Measurements from ENCODE around the gene PRR36.
"Not testable (repeated sequence)": the region's sequence is repeated elsewhere in the genome, so short reads cannot be mapped to it uniquely, and the experiment has no call there.

Gene PRR36

GRCh38 chr19:7874076-7874896 is at the start of gene PRR36:
TSS of gene PRR36 (minus strand) at chr19:7874390. CDS start at chr19:7873689, 701 bp downstream.
- DNase-seq (ENCODE audit: low spot score): peak; percentile 67

DNA sequence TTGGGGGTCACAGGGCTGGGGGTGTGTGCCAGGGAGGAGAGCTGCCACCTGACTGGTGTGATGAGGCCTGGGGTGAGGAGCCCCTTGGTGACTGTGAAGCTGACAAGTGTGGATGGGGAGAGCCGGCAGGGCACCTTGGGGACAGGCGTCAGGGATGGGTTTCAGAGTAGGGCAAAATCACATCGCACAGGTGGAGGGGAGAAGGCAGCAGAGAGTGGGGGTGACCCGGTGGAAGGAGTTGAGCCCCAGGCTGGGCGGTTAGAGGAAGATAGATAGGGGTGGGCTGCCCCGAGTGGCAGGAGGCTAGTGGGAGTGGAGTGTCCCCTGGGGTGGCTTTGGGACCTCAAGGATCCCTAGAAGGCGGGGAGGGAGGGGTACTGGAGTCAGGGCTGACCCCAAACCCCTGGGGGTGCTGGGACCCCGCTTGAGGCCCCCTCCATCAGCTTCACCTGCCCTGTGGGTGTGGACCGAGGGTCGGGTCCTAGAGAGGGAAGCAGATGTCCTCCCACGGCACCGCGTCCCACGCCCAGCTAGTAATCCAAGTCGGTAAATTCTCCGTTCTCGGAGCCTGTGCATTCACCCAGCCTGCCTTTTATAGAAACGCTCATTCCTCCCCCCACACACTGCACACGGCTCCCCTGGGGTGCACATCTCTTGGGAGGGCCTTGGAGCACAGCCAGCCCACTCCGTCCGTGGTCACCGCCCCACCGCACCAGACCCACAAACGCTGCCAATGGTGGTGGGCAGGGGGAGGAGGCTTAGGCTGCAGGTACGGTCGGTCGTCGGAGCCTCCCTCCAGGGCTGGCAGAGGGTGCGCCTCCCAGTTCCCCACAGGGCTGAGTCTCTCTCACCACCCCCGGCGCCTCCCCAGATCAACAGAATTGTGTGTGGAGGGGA is 49.4 kb upstream of the PRR36 start:
- no peak for DNase-seq (ENCODE audit: low spot score)

DNA sequence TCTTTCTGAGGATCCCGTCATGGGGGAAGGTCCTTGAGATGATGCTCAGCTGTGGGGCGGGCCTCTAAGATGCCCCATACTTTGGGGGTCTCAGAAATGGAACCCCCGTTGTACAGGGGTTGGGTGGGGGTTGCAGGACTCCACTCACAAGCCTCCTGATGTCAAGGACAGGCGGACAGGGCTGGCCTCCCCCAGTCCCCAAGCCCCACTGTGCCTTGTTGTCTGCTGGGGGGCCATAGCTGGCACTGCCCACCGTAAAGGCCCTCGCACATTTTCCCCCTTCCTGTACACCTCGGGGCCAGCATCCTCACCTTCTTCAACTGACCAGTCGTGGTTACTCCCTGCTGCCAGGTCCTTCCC is 48.6 kb upstream of the PRR36 start:
- DNase-seq (ENCODE audit: low spot score): no peak

- DNase-seq (ENCODE audit: low spot score): no peak
Measured at GRCh38 chr19:7921967-7922835, 48.0 kb upstream of the PRR36 start.

- no peak for DNase-seq (ENCODE audit: low spot score)
Measured at GRCh38 chr19:7921302-7921966, 47.2 kb upstream of the PRR36 start.

GRCh38 chr19:7920519-7921301 is 46.5 kb upstream of the PRR36 start:
- DNase-seq (ENCODE audit: low spot score): peak; percentile 93

- DNase-seq (ENCODE audit: low spot score): peak; percentile 96
Measured at GRCh38 chr19:7919610-7920518, 45.7 kb upstream of the PRR36 start, which contains the start of gene SNAPC2. TSS of gene SNAPC2 (plus strand) at chr19:7920338. CDS start at chr19:7920367, 29 bp downstream.

DNA sequence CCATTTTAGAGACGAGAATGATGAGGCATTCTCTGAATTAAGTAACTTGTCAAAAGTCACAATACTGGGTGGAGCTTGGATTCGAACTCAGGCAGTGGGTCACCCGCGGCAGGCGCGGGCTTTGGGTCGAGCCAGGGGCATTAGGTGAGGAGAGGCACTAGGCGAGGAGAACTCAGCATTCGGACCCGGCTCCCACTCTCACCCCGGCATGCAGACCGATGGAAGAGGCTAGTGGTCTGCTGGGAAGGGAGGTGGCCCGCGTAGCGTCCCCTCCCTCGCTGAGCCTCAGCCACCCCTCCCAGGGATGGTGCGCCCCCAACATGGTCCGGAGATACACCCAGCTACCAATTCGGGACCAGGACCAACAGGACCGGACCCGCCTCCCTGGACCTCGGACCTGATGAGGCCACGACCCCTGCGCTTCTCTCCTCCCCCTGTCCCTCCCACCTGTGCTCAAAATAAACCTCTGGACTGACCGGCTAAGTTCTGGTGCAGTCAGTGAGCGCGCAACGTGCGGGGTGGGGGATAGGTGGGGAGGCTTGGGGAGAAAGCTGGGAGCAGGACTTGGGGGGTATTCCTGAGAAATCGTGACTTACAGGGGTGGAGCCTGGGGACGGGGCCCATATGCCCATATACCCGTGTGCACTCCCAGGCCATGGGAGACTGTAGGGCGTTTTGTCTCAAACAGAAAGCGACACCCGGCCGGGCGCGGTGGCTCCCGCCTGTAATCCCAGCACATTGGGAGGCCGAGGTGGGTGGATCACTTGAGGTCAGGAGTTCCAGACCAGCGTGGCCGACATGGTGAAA is 44.6 kb upstream of the PRR36 start:
- DNase-seq (ENCODE audit: low spot score): no peak

DNA sequence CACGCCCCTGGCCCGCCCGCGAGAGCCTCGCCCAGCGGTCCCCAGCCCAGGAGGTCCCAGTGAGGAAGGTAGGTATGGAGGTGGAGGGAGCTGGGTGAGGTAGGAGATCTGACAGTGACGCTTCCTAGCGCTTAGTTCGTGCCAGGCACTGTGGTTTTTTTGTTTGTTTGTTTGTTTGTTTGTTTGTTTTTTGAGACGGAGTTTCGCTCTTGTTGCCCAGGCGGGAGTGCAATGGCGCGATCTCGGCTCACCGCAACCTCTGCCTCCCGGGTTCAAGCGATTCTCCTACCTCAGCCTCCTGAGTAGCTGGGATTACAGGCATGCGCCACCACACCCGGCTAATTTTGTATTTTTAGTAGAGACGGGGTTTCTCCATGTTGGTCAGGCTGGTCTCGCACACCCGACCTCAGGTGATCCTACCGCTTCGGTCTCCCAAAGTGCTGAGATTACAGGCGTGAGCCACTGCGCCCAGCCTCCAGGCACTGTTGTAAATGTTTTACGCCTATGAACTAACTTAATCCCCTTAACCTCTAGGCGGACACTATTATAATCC is 43.9 kb upstream of the PRR36 start:
- DNase-seq (ENCODE audit: low spot score): not testable (repeated sequence)

DNA sequence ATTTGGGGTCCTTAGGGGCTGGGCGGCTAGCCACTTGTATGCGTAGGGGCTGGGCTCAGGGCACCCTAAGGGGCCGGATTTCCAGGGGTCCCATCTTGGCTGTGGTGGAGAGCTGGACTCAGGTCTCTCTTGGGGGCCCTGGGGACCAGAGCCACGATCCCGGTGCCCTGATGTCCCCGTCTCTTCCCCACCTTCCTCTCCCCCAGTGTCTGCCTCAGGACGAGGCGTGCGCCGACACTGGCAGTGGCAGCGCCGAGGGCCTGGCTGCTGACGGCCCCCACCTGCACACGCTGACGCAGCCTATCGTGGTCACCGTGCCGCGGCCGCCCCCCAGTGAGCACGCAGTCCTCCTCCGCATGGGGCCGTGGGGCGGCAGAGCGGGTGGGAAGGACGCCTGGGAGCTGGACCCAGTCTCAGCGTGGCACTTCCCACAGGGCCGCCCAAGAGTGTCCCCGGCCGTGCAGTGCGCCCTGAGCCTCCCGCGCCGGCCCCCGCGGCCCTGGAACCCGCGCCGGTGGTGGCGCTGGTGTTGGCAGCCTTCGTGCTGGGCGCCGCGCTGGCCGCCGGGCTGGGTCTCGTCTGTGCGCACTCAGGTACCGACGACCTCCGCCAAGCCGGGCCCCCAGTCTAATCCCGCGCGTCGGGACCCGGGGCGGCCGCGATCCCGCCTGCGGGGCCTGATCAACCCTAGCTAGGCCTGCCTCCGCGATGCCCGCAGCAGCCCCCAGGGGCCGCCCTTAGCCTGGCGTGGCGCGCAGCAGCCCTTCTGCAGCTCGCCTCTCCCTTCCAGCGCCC is 43.3 kb upstream of the PRR36 start:
- DNase-seq (ENCODE audit: low spot score): peak; percentile 56

DNA sequence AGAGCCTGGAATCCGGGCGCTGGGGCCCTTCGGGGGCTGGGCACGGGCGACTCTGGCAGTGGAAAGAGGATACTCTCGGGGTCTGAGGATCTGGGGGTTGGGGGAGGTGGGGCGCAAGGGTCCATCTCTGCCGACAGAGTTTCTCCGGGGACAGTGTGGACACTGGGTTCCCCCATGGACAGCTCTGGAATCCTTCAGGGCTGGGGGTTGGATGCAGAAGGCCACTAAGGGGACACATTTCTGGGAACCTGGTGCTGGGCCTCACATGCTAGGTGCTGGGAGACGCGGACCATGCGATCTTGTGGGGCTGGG is 42.7 kb upstream of the PRR36 start:
- no peak for DNase-seq (ENCODE audit: low spot score)

GRCh38 chr19:7916103-7916954 is 42.1 kb upstream of the PRR36 start:
- DNase-seq (ENCODE audit: low spot score): peak; percentile 48

DNA sequence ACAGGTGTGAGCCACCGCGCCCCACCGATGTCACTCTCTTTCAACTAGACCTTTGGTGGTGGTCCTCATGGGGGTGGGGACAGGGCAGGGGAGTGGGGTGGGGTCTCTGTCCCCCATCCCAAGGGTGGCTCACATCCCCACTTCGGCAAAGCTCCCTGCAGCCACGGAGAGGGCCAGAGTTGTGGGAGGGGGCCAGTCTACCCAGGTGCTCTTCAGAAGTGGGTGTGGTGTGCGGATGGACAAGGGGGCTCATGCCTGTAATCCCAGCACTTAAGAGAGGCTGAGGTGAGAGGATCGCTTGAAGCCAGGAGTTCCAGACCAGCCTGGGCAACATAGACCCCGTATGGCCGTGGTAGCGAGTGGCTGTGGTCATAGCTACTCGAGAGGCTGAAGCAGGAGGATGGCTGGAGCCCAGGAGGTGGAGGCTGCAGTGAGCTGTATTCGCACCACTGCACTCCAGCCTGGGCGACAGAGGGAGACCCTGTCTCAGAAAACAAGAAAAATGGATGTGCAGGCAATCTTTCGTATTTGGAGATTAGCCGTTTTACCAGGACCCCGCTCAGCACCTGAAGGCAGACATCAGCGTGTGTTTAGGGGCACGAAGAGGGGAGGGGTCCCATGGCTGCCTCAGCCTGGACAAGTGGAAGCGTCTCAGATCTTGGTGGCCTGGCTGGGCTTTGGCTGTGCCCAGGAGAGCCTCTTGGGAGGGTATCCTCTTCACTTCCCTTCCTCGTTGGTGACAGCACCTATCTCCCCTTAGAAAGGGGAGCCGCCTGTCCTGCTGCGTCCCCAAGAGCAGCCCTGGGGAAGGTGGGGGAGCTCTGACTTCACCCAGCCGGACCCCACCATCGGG is 41.3 kb upstream of the PRR36 start:
- no peak for DNase-seq (ENCODE audit: low spot score)

DNA sequence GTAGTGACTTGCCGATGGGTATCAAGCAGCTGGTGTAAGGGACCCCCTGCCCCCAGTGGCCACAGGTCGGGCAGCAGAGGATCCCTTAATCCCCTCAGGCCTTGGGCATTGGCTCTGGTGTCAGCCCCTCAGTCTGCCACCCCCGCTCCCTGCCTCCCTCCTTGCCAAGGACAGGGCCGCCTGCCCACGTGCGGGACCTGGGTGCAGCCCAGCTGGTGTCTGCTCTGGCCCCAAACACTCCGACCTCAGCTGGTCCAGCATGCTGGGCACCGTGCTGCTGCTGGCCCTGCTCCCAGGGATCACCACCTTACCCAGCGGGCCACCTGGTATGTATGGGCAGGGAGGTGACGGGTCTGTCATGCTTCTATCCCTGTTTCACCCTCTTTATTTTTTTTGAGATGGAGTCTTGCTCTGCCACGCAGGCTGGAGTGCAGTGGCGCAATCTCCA is 40.4 kb upstream of the PRR36 start, which contains the start of gene TGFBR3L:
TGFBR3L (plus strand) TSS at position 233 of the 448 bp plus-strand sequence.
- no peak for DNase-seq (ENCODE audit: low spot score)

DNA sequence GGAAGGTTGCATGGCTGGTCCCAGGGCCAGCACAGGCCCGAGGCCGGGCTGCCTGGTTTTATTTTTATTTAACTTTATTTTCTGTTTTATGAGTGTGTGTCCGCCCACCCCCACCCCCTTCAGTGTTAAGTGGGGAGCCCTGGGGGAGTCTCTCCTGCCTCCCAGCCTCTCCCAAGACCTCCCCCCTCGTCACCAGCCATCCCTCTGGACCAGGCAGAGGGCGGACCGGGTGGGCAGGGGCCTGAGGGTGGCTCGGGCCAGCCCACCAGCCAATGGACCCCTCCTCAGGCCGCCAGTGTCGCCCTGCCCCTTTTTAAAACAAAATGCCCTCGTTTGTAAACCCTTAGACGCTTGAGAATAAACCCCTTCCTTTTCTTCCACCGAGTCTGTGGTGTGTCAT is 39.9 kb upstream of the PRR36 start:
- no peak for DNase-seq (ENCODE audit: low spot score)

- DNase-seq (ENCODE audit: low spot score): no peak
Measured at GRCh38 chr19:7913652-7914051, 39.5 kb upstream of the PRR36 start.
